CD4-positive, alpha-beta T cell treated with Interleukin-17A for 1 hour (primary cell): Measurements from ENCODE around the gene ME2.
"Not testable (repeated sequence)": the region's sequence is repeated elsewhere in the genome, so short reads cannot be mapped to it uniquely, and the experiment has no call there.

Experiments
- DNase-seq: peaks from one replicate; pipeline ENCODE4 v3.0.0-alpha.2; 2020

Gene ME2

DNA sequence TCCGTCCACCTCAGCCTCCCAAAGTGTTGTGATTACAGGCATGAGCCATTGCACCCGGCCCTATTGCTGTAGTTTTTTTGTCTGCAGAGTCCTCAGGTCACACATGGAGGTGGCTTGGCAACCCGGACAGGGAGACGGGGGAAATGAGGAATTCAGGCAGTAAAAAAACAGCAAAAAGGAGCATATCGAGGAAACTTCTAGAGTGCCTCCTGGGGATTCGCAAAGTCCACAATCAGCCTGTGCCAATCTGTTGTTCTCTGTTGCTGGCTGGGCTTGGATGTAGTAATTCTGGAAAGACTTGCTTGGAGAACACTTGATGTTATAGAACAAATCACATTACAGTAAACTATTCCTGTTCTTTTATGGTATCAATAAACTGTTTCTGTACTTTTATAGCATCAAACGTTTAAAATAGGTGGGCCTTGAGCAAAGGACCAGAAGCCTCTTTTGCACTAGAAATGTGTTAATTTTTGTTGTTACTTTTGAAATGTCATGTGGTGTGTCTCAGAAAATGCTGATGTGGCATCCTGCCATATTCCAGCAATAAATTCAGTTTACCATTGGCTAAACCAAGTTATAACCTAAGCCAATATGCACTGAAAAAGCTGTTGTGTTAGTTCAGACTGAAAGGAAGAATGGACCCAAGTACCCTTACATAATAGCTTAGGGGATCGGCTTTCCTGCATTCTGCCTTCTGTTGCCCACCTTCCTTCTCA, 103.3 kb downstream of the ME2 start:
- DNase-seq, result no peak

- no peak for DNase-seq
Measured at GRCh38 chr18:50982802-50983179, 103.9 kb downstream of the ME2 start.

GRCh38 chr18:50986360-50987087, 107.6 kb downstream of the ME2 start:
- DNase-seq, result no peak

DNA sequence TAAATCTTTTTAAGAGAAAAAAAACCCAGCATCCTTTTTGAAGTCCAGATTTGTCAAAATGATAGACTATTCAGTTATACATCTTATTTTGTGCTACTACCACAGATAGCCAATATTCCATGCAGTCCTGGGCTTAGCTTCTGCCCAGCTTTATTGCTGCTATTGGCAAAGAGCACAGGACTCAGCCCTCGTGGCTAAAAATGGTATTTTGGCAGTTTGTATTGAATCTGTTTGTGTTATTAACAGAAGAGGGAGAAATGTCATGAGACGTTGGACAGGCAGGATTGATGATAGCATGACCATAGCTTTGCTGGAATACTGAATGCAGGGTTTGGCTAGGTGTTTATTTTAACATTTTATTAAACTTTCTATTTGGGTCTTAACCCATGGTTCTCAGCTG, 108.3 kb downstream of the ME2 start:
- DNase-seq, result no peak

- DNase-seq, result no peak
Measured at GRCh38 chr18:50989711-50990110, 110.8 kb downstream of the ME2 start.

DNA sequence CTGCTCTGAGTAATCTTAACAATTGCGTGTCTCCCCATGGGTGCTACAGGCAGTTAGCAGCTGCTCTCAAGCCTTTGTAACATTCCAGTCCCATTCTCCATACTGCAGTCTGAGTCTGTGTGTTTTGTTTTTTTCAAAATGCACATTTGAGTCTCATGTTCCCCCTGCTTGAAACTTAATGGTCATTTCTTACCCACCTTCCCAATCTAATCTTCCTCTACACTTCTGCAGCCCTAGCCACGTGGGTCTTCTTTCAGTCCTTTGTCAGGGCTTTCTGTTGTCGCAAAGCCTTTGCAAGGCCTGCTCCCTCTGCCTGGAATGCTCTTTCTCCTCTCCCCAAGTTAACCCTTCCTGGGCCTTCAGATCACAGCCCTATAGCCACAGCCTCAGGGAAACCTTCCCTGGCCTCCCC, 113.4 kb downstream of the ME2 start:
- DNase-seq, result no peak

GRCh38 chr18:50994031-50994430, 115.1 kb downstream of the ME2 start:
- no peak for DNase-seq

DNA sequence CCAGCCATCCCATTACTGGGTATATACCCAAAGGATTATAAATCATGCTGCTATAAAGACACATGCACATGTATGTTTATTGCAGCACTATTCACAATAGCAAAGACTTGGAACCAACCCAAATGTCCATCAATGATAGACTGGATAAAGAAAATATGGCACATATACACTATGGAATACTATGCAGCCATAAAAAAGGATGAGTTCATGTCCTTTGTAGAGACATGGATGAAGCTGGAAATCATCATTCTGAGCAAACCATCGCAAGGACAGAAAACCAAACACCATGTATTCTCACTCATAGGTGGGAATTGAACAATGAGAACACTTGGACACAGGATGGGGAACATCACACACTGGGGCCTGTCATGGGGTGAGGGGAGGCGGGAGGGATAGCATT, 124.3 kb downstream of the ME2 start:
- not testable (repeated sequence) for DNase-seq
